NCI-H1105 (cell line): Measurements from ENCODE around the gene RANBP3.
A peak's percentile ranks its signal among the peaks of the same experiment; 100 is the strongest.
"Not testable (repeated sequence)": the region's sequence is repeated elsewhere in the genome, so short reads cannot be mapped to it uniquely, and the experiment has no call there.

ENCODE experiments used
- DNase-seq: peaks from one replicate; lab custom pipeline; 2025; lab: John Stamatoyannopoulos, UW

Gene RANBP3, protein sequence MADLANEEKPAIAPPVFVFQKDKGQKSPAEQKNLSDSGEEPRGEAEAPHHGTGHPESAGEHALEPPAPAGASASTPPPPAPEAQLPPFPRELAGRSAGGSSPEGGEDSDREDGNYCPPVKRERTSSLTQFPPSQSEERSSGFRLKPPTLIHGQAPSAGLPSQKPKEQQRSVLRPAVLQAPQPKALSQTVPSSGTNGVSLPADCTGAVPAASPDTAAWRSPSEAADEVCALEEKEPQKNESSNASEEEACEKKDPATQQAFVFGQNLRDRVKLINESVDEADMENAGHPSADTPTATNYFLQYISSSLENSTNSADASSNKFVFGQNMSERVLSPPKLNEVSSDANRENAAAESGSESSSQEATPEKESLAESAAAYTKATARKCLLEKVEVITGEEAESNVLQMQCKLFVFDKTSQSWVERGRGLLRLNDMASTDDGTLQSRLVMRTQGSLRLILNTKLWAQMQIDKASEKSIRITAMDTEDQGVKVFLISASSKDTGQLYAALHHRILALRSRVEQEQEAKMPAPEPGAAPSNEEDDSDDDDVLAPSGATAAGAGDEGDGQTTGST

DNA sequence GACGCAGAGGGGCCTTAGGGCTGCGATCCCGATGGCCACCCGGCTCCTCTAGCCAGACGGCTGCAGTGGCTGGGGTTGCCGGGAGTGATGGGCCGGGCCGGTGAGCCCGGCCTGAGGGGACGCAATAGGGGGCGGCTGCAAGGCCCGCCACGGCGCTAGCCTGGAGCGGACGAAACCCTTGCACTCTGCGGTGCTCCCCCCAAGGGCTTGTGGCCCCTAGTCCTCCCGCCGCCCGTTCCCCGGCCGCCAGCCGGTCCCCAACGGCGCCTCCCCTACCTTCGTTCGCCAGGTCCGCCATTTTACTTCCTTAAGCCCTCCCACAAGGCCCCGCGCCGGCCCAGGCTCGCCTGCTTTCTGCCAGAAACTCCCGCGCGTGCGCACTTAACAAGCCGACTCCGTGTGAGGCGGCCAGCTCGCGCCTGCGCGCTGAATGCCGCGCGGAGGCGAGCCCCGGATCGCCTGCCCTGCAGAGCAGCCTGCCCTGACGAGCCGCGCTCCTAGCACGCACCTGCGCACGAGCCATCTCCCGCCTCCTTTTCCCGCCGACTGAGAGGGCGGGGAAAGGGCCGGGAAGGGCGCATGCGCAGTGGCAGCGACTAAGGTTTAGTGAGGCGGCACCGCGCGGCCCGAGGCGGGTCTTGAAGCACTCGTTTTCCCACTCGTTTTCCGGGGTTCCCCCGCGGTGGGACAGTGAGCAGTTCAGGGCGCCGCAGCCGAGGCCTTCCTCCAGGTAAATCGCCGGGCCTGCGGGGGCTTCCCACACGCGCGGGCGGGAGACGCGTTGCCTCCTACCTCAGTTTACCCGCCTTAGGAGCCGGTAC lies at the start of gene RANBP3:
TSS of gene RANBP3 (minus strand) at position 356 of the 821 bp plus-strand sequence. CDS start at position 298, 58 bp downstream.
- DNase-seq = peak; percentile 99

DNA sequence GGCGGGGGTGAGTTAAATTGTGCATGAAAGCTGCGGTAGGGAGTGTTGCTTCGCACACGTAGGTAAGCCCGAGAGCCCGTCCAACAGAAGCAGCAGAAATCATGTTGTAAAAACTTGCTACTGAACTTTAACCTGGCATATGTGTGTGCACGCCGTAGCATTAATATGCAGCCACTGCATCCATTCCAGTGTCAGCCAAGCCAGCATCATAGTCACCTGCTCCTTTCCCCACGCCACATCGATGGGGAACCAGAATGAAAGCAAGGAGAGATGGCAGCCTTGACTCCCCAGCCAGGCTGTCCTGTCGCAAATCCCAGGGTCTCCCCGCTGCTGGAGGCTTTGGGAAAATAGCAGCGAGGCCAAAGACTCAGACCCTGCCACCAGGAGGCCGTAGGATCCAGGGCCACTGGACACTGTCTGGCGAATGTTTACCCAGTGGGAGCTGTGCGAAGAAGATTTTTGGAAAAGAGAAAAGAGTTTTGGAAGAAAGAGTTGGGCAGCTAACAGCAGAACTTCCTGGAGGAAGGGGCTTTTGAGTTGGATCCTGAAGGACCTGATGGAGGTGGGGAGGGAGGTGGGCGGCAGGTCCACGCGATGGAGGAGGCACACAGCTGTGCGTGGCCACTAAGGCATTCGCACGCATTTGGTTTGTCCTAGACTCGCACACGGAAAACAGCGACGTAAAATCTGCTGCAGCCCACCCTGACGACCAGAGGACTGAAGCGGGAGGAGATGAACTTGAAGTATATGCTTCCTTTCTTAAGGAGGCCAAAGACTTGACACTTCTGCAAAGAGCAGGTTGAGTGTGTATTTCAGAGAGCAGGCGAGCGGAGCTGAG lies 48.7 kb upstream of the RANBP3 start:
- no peak for DNase-seq

DNA sequence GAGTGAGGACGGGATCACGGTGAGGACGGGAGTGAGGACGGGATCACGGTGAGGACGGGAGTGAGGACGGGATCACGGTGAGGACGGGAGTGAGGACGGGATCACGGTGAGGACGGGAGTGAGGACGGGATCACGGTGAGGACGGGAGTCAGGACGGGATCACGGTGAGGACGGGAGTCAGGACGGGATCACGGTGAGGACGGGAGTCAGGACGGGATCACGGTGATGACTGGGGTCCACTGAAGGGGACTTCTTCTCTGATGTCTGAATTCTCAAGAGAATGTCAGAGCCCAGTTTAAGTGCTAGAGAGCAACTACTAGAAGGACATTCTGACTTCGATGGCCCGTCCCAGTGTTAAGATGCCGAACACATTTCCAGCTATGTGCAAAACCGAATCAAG lies 46.8 kb upstream of the RANBP3 start:
- not testable (repeated sequence) for DNase-seq

DNA sequence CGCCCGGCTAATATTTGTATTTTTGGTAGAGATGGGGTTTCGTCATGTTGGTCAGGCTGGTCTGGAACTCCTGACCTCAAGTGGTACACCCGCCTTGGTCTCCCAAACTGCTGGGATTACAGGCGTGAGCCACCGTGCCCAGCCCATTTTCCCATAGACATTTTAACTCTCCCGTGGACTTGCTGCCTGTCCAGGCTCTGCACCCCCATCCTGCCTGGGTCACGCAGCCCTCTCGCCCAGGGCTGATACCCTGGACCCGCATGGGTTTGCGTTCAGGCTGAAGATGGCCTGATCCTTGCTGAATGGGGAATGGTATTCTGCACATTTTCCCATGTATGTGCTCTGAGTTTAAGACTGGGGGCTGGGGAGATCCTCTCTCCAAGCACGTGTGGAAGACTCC lies 46.0 kb upstream of the RANBP3 start:
- DNase-seq = no peak

DNA sequence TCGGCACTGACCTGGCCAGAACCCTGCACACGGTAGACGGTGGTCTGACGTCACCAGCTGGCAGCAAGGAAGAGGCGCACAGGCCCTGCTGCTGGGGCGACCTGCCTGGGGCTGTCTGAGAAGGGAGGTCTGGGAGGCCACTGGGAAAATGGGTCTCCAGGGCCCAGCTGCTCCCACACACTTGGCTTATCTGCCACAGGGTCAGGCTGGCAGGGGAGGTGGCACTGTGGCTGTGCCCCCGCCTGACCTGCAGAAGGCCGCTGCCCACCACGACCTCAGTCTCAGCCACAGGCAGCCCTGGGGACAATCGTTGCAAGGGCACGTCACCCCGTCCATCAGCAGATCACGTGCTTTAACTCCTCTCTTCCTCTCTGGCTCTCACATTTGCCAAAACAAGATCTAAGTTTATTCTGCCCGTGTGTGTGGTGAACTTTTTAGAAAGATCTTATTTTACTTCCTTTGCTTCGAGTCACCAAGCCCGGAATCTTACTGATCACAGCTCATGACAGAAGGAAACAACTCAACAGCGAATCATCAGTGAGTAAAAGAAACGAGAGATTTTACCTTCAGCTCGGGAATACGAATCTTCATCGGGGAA lies 45.2 kb upstream of the RANBP3 start:
- no peak for DNase-seq

DNA sequence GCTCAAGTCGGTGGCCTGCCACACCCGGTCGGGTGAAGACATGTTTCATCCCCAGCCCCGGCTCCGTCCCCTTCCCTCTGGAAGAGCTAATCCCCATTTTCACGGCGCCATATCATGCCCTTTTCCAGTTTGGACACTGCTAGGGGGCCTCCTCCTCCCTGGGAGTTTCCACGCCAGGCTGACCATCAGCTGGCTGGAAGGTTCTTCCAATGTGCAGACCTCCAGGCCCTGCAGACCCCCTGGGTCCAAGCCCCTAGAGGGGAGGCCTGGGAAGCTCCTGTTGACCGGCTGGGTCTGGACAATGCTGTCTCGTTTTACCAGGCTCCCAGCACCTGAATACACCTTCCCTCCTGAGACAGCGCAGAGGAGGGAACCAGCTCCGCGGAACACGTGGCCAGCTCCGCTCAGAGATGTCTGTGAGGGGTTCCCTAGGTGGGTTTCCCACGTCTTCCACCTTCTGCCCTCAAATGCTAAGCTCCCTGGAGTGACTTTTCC lies 44.7 kb upstream of the RANBP3 start:
- no peak for DNase-seq

DNA sequence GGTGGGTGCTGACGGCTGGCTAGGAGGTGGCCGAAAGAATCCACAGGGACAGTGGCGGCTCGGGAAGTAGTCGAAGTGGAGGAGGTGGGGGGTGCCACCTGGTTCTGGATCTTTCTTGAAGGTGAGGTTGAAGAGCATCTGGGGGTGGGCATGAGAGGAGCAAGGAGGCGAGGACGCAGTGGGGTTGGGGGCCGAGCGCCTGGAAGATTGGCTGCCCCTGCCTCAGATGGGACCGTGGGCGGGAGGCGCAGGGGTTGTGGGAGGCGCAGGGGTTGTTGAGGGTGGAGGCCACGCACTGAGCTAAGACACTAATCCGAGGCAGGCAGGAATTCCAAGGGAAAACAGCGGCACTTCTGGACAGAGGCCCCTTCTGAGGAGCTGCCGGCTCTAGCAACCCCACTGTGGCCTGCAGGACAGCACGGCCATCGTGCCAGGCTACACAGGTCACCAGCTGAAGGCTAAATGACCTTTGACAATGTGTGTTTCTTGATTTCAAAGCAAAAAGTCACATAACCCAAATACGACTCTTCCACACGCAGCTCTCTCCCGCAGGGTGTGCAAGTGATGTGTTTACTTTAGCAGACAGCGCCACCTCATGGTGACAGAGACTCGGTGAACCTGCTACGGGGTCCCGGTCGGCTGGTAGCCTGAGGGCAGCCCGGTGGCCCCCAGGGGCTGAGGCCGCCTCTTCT lies 44.1 kb upstream of the RANBP3 start:
- peak; percentile 5 for DNase-seq

DNA sequence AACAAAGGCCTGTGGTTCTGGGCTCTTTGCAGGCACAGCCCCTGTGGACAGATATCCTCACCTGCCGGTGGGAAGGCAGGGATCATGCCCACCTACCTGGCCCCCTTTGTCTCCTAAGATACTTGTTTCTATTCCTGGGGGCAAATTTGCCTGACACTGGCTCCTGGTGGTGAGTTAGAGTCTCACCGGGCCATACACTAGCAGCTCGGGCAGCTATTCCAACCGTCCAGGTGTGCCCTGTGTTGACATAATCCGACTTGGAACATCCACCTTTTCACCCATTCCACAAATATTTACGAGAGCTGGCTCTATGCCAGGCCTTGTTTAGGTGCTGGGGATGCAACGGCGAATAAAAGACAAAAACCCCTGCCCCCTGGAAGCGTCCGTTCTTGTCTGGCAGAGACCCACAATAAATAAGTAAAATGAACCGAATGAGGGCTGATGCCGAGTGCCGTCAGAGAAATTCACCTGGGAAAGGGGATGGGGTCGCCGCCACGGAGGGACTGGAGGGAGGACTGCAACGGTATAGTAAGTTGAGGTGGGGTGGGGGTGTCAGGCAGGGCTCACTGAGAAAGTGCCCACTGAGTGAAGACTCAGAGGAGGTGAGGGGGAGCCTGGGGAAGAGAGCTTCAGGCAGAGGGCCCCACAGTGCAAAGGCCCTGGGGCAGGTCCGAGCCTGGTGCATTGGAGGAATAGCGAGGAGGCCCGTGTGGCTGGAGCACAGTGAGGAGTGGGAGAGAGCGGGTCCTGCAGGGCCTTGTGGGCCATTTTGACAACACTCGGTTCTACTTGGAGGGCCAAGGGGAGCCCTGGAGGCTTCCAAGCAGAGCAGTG lies 43.2 kb upstream of the RANBP3 start:
- DNase-seq = peak; percentile 32

DNA sequence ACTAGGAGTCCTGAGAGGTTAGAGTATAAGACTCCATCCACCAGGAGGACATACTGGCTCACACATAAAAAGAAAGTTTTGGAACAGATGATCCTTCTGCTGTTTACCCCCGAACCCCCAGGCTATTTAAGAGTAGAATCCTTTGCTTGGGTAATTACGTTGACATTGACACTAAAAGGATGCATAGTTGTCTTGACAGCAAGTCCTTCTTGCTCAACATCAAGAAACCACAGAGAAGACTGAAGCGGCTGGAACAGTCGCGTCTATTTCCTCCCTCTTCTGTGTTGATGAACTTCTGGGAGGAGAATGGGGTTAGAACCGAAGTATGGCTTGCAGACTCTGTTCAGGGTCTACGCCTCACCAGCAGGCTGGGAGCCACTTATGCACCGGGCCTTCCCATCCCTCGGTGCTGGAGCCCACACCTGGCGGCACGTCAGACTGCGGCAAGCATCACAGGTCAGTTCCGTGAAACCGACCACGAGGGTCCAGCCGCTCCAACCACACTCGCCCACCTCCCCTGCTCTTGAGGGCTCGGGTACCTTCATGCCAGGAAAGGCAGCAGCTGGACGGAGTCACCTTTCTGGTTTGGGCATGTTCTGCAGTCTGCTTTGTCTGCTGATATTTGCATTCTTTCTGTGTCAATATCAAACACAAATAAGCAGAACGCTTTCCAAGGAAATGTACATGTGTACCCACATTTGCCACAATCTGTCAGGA lies 42.4 kb upstream of the RANBP3 start:
- DNase-seq = peak; percentile 7

DNA sequence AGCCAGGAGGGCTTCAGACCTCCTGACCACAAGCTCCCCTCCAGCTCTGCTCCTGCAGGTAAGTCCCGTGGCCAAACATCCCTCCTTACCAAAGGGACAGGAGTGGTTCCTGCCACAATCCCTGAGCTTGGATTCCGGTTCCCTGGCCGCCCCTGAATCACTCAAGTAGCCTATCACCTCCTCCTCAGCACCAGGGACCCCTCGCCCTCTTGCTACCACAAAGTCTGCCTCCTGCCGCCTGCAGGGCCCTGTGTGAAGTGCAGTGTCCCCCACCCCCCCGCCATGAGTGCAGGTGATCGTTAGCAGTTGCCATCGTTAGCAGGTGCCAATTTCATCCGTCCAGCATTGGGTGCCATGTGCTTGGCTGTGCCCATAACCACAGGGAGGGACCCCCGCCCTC lies 40.8 kb upstream of the RANBP3 start:
- no peak for DNase-seq

DNA sequence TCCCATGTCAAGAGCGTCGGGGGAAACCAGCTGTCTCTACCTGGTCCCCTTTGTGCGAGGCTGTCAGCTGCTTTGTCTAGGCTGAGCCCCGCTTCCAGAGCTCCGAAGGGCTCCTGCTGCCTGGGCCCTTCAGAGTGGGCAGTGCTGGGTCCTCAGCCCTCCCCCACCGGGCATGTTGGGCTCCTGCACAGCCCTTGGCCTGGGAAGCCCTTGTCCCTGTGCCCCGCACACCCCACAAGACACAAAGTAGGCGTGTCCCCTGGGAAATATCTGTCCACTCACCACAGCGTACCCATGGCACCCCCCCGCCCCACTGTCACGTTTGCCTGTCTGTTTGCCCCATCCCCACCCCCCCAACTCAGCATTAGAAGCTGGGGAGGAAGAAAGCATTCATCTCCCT lies 39.6 kb upstream of the RANBP3 start:
- DNase-seq = no peak

DNA sequence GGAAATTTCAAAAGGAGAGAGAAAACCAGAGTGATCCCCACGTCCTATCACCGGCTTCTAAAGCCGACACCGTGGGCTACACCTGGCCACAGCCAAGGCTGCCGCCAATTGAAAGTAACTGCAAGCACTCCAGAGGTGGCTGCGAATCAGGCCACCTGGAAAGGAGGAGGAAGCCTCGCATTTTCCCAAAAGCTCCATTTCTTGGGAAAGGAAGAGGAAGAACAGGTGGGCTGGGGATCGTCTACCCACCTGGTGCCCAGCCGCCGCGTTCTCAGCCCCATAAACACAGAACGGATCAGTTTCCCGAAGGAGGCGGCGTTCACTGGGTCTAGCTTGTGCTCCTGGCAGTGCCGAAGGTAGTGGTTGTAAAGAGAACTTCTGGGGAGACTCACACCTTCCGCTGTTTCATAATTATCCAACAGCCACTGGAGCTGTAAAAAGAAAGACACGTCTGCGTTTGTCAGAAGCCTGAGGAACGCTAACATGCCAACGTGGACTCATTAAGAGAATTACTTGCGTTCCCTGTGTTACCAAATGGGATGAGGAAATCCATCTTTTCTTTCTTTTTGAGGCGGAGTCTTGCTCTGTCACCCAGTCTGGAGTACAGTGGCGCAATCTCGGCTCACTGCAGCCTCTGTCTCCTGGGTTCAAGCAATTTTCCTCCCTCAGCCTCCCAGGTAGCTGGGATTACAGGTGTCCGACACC lies 38.1 kb upstream of the RANBP3 start:
- no peak for DNase-seq

DNA sequence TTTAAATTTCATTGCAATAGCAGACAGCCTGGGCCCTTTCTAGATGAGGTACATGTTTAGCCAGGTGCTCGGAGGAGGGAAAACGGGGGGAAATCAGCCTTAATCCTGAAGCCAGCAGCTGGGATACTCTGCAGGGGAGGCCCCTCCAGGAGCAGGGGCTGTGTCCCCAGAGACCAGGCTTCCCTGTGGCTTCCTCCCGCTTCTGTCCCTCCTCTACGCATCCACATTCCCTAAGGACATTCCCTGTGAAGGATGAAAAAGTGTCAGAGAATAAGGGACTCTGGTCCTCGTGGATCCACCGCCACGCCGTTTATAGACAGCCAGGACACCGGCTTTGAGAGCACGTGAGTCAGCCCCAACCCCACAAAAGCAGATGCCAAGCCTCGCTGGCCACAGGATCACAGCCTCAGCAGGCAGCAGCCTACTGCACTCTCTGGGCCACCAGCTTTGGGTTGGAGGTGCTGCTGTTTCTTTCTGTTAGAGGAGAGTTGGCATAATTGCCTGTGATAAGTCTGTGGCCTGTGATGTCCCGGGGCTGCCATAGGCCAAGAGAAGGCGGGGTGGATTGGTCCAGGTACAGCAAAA lies 36.7 kb upstream of the RANBP3 start:
- DNase-seq = no peak

DNA sequence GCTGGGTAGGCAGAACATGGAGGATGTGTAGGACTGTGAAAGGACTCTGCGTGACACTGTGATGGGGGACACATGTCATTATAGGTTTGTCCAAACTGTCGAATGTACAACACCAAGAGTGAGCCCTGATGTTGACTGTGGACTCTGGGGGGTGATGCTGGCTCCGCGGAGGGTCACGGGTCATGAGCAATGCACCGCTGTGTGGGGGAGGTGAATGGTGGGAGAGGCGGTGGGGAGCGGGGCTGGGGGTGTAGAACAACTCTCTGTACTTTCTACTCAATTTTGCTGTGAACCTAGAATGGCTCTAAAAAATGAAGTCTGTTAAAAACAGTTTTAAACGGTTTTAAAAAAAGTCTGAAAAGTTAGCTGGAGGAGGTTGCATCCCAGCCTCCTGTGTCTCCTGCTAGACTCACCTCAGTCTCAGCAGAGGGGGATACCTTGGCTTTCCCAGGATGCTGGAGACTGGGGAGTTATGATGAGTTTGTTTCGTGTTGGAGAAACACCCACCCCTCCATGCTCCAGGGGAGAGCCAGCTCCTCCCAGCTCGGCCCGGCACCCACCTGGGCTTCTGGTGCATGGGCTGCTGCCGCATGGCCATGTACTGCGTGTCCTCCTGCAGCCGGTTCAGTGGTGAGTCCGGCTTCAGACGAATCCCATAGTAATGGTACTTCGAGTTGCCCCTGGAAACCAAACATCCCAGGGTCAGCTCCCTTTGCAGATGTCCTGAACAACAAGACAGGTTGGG lies 34.7 kb upstream of the RANBP3 start:
- no peak for DNase-seq

DNA sequence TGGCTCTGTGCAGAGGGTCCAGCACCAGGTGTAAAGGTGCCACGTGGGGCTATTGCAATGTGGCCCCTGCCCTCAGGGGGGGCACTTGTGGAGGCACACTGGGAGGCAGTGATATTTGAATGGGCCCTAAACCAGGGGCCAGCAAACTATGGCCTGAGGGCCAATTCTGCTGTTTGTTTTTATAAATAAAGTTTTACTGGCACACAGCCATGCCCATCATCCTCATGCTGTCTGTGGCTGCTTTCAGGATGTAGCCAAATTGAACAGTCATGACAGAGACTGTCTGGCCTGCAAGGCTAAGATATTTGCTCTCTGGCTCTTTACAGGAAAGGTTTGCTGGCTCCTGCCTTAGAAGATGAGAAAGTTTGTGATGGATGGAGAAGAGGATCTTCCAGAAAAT lies 33.9 kb upstream of the RANBP3 start:
- no peak for DNase-seq

DNA sequence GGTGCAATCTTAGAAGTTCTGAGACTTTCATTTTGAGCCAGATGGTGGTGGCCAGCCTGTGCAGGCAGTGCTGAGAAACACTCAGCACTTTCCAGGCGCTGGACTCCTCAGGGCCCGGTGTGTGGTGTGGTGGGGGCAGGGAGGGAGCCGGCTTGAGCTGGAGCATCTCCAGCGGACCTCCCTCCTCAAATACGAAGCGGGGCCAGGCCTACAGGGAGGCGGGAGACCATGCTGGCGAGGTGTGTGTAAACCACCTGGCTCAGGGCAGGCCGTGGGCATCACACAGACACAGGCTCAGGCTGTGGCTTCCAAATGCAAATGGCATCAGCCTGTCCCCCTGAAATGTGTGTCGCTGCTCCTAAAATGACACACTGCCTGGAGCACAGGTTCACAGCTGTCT lies 33.3 kb upstream of the RANBP3 start:
- no peak for DNase-seq

DNA sequence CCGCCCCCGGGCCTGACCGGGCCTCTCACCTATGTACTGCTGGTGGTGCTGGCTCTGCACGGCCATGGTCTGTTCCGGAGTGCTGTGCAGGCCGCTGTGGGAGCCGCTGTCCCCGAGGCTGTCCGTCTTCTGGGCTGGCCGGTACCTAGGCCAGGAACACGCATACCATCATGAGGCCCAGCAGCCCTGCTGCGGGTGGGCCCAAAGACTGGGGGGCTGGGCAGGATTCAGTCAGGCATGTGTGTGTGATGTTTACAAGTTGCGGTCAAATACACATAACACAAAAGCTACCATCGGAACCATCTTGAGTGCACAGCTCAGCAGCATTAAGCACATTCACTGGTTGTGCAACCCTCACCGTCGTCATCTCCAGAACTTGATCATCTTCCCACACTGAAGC lies 32.2 kb upstream of the RANBP3 start:
- no peak for DNase-seq
